Activated CD8-positive, alpha-beta memory T cell treated with anti-CD3 and anti-CD28 coated beads for 4 hours (primary cell): ENCODE data around the gene TMEM154.
"Not testable (repeated sequence)": the region's sequence is repeated elsewhere in the genome, so short reads cannot be mapped to it uniquely, and the experiment has no call there.

ENCODE experiments used
- DNase-seq, 2 donors: peaks; one replicate each; pipeline ENCODE4 v3.0.0-alpha.2; 2020; ENCODE audit warnings: low read depth in 2 of 2

Gene TMEM154

GRCh38 chr4:152667781-152668180, 12.0 kb downstream of the TMEM154 start:
- DNase-seq: no peak

DNA sequence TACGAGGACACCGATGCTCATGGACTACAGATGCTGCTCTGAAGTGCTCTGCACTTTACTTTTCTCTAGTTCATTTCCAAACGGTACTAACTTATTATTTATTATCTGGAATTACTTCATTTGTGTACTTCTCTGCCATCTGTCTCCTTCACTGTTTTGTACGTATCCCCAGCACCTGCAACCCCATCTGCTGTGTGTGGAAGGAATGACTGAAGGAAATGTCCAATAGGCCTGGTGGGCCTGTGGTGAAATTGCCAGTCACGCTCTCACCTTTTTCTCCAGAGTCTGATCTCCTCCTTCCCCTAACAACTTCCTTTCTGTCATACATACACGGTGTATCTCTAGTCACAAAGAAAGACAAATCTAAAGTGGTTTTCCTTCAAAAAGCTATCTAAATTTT, 12.9 kb downstream of the TMEM154 start:
- DNase-seq: no peak

DNA sequence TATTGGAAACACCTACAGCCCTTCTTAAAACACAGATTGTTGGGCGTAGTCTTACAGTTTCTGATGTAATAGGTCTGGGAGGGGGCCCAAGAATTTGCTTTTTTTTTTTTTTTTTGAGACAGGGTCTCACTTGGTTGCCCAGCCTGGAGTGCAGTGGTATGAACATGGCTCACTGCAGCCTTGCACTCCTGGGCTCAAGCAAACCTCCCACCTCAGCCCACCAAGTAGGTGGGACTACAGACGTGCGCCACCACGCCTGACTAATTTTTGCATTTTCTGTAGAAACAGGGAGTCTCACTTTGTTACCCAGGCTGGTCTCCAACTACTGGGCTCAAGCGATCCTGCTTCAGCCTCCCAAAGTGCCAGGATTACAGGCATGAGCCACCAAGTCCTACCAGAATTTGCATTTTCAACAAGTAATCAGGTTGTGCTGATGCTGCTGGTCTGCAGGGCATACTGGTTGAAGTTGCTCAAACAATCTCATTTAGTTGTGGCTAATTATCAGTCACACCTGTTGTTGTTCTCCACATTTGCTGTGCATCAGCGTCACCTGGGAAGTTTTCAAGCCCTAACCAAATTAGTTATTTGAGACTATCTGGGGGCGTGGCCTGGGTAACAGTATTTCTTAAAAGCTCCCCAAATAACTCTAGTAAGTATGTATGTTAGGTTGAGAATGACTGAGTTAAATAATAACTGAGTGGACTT, 14.0 kb downstream of the TMEM154 start:
- no peak for DNase-seq

- not testable (repeated sequence) for DNase-seq
Measured at GRCh38 chr4:152664067-152664378, 15.8 kb downstream of the TMEM154 start.

DNA sequence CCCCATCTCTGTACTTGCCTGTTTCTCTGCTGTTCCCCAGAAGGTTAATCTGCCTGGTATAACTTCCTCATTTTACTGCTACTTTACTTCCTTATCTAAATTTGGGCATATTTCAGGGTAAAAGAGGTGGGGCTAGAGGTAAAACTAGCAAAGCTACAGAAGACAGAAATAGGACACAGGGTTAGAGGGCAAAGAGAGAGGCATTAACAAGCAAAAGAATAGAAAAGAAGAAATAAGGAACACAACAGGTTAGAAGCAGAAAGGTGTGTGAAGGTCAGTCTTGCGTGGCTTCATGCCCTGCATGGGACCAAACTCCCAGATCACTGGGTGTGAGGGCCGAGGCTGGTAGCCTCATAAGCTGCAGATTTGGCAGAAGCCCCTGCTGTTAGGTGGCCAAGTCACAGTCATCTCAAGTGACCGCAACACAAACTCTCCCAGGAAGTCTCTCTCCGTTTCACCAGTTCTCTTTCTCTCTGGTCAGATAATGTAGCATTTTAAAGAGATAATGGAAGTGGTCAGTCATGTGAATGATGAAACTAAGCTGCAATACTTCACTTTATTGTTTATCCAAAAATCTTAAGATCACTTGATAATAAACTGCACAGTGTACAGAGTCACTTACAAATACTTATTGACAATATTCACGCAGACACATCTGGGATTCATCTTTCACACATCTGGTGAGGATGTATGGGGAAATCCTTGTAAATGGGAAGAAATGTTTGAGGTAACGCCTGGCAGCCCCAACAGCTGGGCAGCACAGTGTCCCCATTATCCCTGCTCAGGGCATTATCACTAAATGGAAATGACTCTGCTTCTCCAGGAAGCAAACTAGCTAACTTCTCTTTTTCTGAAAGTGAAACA, 16.4 kb downstream of the TMEM154 start:
- DNase-seq: no peak

DNA sequence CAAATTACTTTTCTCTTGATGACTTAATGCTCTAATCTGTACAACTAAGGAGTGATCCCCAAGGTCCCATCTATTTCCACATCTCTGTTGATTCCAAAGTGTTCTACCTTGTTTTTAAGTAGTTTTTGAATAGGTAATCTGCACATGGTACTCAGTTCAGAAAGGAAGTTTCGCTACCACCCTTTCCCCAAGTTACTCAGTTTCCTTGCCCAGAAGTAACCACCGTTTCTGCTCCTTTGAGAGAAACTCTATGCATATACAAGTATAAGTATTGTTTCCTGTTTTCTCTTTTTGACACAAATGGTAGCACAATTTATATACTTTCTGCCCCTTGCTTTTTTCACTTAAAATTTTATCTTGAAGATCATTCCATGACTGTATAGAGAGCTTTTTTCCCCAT, 18.1 kb downstream of the TMEM154 start:
- no peak for DNase-seq

DNA sequence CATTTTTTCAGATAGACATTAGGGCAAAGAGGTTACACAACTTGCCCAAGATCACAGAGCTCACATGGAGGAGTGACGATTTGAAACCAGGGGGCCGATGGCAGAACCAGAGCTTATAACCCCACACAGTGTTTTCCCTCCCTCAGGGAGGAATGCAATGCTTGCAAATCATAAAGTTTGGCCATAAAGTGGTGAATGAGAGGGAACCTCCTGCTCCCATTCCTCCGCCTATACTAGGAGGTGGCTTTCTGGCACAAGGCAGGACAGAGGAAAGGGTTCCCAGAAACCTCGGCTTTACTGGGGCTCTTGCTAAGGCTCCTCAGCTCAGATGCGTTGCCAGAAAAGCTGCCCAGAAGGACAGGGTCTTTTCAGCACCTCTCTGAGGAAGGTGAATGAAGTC, 19.3 kb downstream of the TMEM154 start:
- DNase-seq: no peak

DNA sequence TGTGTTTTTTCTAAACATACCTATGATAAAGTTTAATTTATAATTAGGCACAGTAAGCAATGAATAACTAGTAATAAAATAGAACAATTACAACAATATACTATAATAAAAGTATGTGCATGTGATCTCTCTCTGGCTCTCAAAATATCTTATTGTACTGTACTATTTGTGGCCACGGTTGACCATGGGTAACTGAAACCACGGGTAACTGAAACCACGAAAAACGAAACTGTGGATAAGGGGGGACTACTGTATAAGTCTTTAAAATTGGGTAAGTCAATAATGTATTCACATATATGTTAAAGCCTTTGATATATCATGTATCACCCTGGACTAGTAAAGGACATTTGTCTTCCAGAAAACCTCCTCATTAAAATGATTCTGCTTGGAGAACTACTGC, 20.0 kb downstream of the TMEM154 start:
- DNase-seq: no peak

DNA sequence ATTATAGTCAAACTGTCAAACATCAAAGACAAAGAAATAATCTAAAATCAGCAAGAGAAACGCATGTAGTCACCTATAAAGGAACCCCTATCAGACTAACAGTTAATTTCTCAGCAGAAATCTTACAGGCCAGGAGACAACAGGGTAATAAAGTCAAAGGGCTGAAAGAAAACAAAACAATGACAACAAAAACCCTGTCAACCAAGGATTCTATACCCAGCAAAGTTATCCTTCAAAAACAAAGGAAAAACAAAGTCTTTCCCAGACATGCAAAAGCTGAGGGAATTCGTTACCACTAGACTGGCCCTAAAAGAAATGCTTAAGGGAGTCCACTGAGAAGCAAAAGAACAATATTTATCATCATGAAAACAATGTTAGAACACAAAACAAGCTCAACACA, 22.1 kb downstream of the TMEM154 start:
- no peak for DNase-seq

DNA sequence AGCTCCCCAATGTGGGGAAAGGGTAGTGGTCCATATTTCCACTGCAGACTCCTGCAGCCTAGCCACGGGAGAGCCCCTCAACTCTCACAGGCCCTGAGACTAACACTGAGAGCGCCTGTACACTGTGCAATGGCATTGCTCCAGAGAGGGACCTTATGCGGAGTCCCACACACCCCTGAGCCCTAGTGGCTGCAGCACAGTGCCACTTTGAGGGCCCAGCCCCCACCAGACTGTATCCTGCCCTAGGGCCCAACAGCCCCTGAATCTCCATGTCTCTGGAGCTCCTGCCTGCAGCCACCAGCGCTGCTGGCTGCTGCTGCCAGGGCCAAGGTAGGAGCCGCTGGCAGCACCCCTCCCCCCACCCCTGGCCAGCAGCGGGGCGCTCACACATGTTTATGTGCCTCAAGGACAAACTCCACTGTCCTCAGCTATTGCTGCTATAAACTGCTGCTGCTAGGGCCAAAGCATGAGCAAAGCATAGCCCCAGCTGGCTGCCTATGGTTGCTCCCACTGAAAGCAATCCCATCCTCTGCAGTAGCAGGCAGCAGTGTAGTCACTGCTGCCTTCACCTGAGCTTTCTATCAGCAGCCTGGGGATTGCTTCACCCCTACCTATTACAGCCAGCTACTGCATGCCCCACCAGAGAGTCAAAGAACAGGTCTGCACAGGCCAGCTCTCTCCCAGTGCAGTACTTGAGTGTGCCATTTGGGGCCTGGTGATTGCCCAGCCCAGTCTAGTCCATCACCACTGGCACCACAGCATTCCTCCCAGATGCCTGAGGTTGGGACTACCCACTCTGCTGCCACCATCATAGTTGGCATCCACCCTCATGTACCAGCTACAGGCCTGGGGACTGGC, 24.3 kb downstream of the TMEM154 start:
- DNase-seq: no peak

DNA sequence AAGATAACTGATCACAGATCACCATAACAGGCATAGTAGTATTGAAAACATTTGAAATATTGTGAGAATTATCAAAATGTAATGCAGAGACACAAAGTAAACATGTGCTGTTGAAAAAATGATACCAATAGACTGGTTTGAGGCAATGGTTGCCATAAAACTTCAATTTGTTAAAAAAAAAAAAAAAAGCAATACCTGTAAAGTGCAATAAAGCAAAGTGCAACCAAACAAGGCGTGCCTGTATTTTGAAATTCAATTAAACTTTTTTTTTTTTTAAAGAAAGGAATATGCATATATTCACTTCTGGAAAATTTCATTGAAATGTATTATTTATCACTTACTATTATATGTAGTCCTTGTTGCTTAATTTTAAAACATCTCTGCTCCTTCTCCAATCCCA, 27.7 kb downstream of the TMEM154 start:
- no peak for DNase-seq

DNA sequence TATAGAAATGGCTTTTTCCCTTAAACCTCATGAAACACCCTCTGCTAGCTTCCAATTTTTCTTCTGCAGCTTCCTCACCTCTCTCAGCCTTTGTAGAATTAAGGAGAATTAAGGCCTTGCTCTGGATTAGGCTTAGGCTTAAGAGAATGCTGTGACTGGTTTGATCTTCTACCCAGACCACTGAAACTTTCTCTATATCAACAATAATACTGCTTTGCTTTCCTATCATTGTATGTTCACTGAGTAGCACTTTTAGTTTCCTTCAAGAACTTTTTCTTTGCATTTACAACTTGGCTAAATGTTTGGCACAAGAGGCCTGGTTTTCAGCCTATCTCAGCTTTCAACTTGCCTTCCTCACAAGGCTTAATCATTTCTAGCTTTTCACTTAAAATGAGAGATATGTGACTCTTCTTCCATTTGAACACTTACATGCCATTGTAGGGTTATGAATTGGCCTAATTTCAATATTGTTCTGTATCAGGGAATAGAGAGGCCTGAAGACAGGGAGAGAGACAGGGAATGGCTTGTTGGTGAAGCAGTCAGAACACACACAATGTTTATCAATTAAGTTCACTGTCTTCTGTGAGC, 28.2 kb downstream of the TMEM154 start:
- no peak for DNase-seq

DNA sequence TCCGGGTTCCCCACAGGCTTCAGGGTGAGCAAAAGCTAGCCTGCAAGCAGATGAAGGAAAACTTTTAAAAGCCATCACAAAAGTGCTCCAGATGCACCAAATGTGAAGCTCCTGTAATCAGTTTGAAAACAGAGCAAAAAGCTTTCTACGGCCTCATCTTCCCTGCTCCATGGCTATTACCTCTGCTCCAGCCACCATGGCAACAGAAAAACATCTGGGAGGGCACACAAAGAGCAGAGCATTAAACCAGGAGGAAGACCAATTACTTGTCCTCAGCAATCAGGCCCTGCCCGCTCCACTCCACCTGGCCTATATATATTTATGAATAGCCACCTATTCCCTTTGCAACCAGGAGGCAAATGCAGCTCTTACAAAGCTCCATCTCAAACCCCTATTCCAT, 33.6 kb downstream of the TMEM154 start:
- DNase-seq: no peak

DNA sequence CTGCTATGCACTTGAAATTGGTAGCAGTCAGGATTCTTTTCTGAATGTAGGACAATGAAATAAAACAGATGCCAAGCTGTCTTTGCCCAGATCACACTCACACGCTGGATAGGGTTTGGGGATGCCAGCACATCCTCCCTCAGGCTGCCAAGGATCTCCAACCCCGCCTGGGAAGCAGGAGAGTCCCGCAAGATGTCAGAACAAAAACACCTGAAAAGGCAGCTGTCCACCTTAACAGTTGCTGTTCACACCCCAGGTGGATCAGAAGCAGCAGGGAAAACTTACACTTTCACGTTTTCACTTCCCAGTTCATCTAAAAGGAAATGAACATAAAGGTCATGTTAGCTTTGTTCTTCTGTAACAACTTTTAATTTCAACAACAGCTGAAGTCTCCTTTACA, 35.7 kb downstream of the TMEM154 start:
- no peak for DNase-seq

DNA sequence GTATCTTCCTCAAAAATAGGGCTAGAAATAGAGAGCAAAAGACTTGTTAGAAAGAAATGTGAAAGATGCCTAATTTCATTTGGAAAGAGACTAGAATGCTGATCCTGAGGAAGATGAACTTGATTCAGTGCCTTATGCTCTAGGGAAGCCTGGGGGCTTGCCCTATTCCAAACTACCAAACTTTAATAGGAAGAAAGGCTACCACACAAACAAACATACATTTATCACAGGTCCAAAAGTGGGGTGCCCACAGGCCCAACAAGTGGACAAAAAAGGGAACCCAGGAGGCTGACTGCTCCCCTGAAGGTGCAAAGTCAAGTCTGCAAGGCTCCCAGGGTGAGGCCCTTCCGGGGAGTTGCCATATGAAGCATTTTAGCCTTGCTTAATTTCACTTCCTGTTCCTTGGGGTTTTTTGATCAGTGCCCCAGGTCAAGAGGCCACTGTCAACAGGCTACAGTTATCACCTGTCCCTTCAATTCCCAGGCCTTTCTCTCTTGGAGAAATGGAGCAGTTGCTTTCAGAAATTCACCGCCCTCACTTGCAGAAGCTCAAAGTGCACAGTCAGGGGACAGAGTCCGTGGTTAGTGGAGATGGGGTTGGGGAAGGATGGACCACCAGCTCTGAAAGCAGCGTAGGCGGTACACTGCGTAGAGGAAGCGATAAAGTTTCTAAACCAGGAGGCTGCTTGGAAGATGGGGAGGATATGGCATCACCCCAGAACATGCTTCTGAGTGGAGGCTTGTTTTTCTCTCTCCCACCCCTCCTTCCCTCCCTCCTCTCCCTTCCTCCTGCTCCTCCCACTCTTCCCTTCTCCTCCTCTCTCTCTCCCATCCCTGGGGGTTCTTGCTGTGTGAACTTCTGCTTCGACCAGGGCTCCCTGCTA, 36.4 kb downstream of the TMEM154 start:
- DNase-seq: no peak

GRCh38 chr4:152640058-152640921, 39.5 kb downstream of the TMEM154 start:
- DNase-seq: no peak

GRCh38 chr4:152635851-152636250, 43.9 kb downstream of the TMEM154 start:
- no peak for DNase-seq

DNA sequence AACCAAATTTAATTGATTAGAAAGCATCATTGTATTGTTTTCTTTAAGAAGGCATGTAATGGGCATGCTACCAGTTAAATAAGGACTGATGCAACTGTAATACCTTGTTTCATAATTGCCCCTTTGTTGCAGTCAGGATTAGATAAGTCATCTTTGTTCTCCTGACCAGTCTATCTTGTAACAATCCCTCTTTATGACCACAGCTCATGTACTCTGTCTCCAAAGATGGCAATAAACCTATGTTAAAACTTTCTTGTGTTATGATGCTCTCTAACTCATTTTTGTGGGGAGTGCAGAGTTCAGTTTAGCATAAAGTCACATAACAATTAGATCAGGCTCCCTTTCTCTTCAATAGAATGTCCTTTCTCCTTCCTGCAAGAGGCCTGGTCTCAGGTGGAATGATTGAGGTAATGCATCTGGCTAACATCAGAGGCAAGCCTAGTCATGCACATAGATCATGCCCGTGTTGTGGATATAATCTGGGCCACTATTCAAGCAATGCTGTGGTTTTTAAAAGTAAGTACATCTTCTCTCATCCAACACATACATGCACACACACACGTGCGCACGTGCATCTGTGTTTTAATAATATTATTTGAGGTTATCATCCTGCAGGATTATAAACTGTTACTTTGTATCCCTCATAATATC, 45.6 kb downstream of the TMEM154 start:
- DNase-seq: no peak

GRCh38 chr4:152633118-152633517, 46.7 kb downstream of the TMEM154 start:
- no peak for DNase-seq

DNA sequence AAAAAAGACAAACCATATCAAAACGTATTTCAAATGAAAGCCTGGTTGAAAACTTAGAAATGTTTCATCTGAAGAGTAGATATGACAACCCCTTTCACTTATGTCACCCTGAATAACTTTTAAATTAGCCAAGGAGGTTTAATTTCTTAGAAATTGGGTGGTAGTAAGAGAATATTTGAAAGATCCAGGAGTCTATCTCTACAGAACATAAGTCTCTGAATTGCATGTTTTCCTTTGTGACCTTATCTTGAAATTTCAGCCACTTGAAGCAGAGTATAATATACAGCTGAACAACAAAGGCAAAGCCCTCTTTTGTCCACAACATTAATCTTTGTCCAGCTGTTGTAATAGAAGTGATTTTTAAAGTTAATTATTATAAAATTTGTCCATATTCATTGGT, 49.5 kb downstream of the TMEM154 start:
- DNase-seq: no peak
